CD14-positive monocyte (primary cell): Measurements from ENCODE around the gene CPSF2. TPM values are rescaled to one million over a fixed set of nuclear protein-coding genes. Genes with fewer than 3 reads are reported as not detected.
A peak's percentile ranks its signal among the peaks of the same experiment; 100 is the strongest.
"Not testable (repeated sequence)": the region's sequence is repeated elsewhere in the genome, so short reads cannot be mapped to it uniquely, and the experiment has no call there.

Experiments
- DNase-seq, 3 donors: peaks; one replicate each; pipeline ENCODE4 v3.0.0-alpha.2; 2011 to 2022
- H2AFZ ChIP-seq: 2 replicates; pipeline ENCODE4 v1.6.0; 2012; ENCODE audit warnings: mild to moderate bottlenecking, low read depth, low read length, inconsistent platforms; ENCODE audit not compliant: insufficient read depth, poor library complexity, severe bottlenecking
- H3K27ac ChIP-seq, 2 donors: 1 replicate in 1 of 2; 2 replicates in 1 of 2; pipeline ENCODE4 v1.5.1; 2012 to 2013; ENCODE audit warnings: low read length in 2 of 2, control low read depth in 1 of 2, inconsistent platforms in 1 of 2, low read depth in 1 of 2, mild to moderate bottlenecking in 1 of 2
- H3K27me3 ChIP-seq, 2 donors: one replicate each; pipeline versions ENCODE4 v1.6.0 to v1.6.1; 2011 to 2013; ENCODE audit warnings: low read length in 2 of 2; ENCODE audit not compliant: control insufficient read depth in 2 of 2, insufficient read depth in 2 of 2
- H3K36me3 ChIP-seq, 2 donors: replicated peaks in 1 of 2; 1 replicate in 1 of 2; 2 replicates in 1 of 2; pipeline versions ENCODE4 v1.5.1 to v1.6.1; 2012 to 2013; ENCODE audit warnings: low read length in 2 of 2, control low read depth in 1 of 2, inconsistent platforms in 1 of 2, mild to moderate bottlenecking in 1 of 2; ENCODE audit not compliant: insufficient read depth in 2 of 2, control insufficient read depth in 1 of 2
- H3K4me1 ChIP-seq, 2 donors: 1 replicate in 1 of 2; 2 replicates in 1 of 2; pipeline versions ENCODE4 v1.5.1 to v1.6.1; 2012 to 2013; ENCODE audit warnings: low read length in 2 of 2, control low read depth in 1 of 2, inconsistent platforms in 1 of 2, mild to moderate bottlenecking in 1 of 2, moderate library complexity in 1 of 2; ENCODE audit not compliant: insufficient read depth in 2 of 2, control insufficient read depth in 1 of 2
- H3K4me2 ChIP-seq: replicated peaks from 2 replicates; pipeline ENCODE3; 2012; ENCODE audit warnings: low read length, moderate library complexity, mild to moderate bottlenecking; ENCODE audit not compliant: poor library complexity, severe bottlenecking; ENCODE audit errors: extremely low read depth
- H3K4me3 ChIP-seq, 3 experiments: fragments of 200-600 bp in 1 of 3; sonication (generic) in 1 of 3; replicated peaks in 1 of 3; 1 replicate in 2 of 3; 2 replicates in 1 of 3; pipeline ENCODE4 v1.5.1; 2011 to 2013; ENCODE audit warnings: low read length in 3 of 3, mild to moderate bottlenecking in 3 of 3, control low read depth in 2 of 3, low read depth in 2 of 3, inconsistent platforms in 1 of 3, moderate library complexity in 1 of 3
- H3K79me2 ChIP-seq: 2 replicates; pipeline ENCODE4 v1.6.0; 2012; ENCODE audit warnings: mild to moderate bottlenecking, control low read depth, inconsistent platforms, low read length, moderate library complexity; ENCODE audit not compliant: insufficient read depth
- H3K9ac ChIP-seq: 2 replicates; pipeline ENCODE4 v1.6.0; 2017; ENCODE audit warnings: low read length, mild to moderate bottlenecking; ENCODE audit not compliant: insufficient read depth, poor library complexity, severe bottlenecking
- H3K9me3 ChIP-seq, 2 donors: replicated peaks in 1 of 2; 1 replicate in 1 of 2; 2 replicates in 1 of 2; pipeline versions ENCODE4 v1.5.1 to v1.6.1; 2012 to 2013; ENCODE audit warnings: low read length in 2 of 2, control low read depth in 1 of 2; ENCODE audit not compliant: control insufficient read depth in 1 of 2, insufficient read depth in 1 of 2
- H4K20me1 ChIP-seq: 2 replicates; pipeline ENCODE4 v1.6.0; 2012; ENCODE audit warnings: mild to moderate bottlenecking, low read length, control low read depth, moderate library complexity; ENCODE audit not compliant: insufficient read depth
- H3K27ac Mint-ChIP-seq, 7 donors: one replicate each; pipeline ENCODE4 v1.8.0; 2020; ENCODE audit warnings: mild to moderate bottlenecking in 7 of 7, mixed read lengths in 7 of 7, moderate library complexity in 6 of 7, inconsistent platforms in 2 of 7
- H3K27me3 Mint-ChIP-seq, 3 donors: one replicate each; pipeline ENCODE4 v1.8.0; 2021 to 2022; ENCODE audit warnings: low read depth in 3 of 3, mild to moderate bottlenecking in 3 of 3, mixed read lengths in 3 of 3, moderate library complexity in 3 of 3, inconsistent platforms in 1 of 3
- H3K36me3 Mint-ChIP-seq, 2 donors: one replicate each; pipeline ENCODE4 v1.8.0; 2020; ENCODE audit warnings: mixed read lengths in 2 of 2, inconsistent platforms in 1 of 2, mild to moderate bottlenecking in 1 of 2
- H3K4me1 Mint-ChIP-seq: one replicate; pipeline ENCODE4 v1.8.0; 2020; ENCODE audit warnings: mild to moderate bottlenecking, mixed read lengths
- H3K4me3 Mint-ChIP-seq, 2 donors: one replicate each; pipeline ENCODE4 v1.8.0; 2020; ENCODE audit warnings: mild to moderate bottlenecking in 2 of 2, mixed read lengths in 2 of 2, moderate library complexity in 1 of 2
- H3K9me3 Mint-ChIP-seq, 7 donors: one replicate each; pipeline ENCODE4 v1.8.0; 2020 to 2022; ENCODE audit warnings: mixed read lengths in 7 of 7, mild to moderate bottlenecking in 6 of 7, moderate library complexity in 6 of 7, inconsistent platforms in 2 of 7
- WGBS: methylation state at CpG from one replicate; pipeline ENCODE4 v1.1.5; 2013; ENCODE audit warnings: missing lambda C conversion rate; ENCODE audit not compliant: insufficient coverage; 5-methylcytosine and 5-hydroxymethylcytosine counted together
- intact Hi-C, 2 donors: fragments of 100-400 bp; cut with micrococcal nuclease; formaldehyde crosslinking; loops; one replicate each; pipeline versions ENCODE4 v1.15.0 to v1.15.1; 2023
- polyA plus RNA-seq, 3 donors: library from polyadenylated mRNA; depleted of rRNA in 1 of 3; unstranded in 2 of 3; stranded (reverse) in 1 of 3; fragments of 300-500 nt in 2 of 3; fragments of >200 nt in 1 of 3; fragmentation: Illumina TruSeq in 2 of 3; gene quantifications; 1 replicate in 2 of 3; 2 replicates in 1 of 3; pipeline ENCODE4 v1.2.3, GENCODE V29; 2012 to 2021
- TF ChIP-seq, protein P1 (sequence below): fragments of 200-600 bp; IDR thresholded peaks from one replicate; pipeline ENCODE4 v1.8.0; 2022; ENCODE audit warnings: antibody characterized with exemption, mild to moderate bottlenecking

Gene CPSF2
- polyA plus RNA-seq, 3 donors, result 8.5 to 44.9 (median 25.5) TPM

GRCh38 chr14:92185559-92185958 lies 63.8 kb downstream of the CPSF2 start:
- peak; percentile 36 to 46 (median 39) for DNase-seq
- Histone ChIP-seq H3K36me3 (no peaks in the 10 kb centered on the region), H3K4me3 (peak overlapping the region in 1 of 3 experiments; percentile 28), H3K27ac (peak overlapping the region; percentile 28 to 62), H3K9ac (peak overlapping the region; percentile 8), H3K79me2 (no peaks in the 10 kb centered on the region), H3K9me3 (peaks cover 0 to 16% of the 10 kb centered on the region in 2 donors), H2AFZ (peak overlapping the region; percentile 13), H3K27me3 (no peaks in the 10 kb centered on the region), H3K4me1 (peaks cover 7 to 13% of the 10 kb centered on the region in 2 donors), H3K4me2 (peak overlapping the region; percentile 30), H4K20me1 (no peaks in the 10 kb centered on the region)
- WGBS, result 67% methylated on average over 6 of the region's 6 CpGs
- peaks cover 0 to 5% (median 0%) of the 10 kb centered on the region in 3 donors for H3K27me3 Mint-ChIP-seq
- peaks cover 0 to 3% of the 10 kb centered on the region in 2 donors for H3K36me3 Mint-ChIP-seq
- intact Hi-C loops, result no loop called here
- H3K4me3 Mint-ChIP-seq, result peak overlapping the region; percentile 15 to 48
- peaks cover 6 to 19% (median 10%) of the 10 kb centered on the region in 7 donors for H3K9me3 Mint-ChIP-seq
- peak overlapping the region in 6 of 7 donors; percentile 51 to 92 (median 78) for H3K27ac Mint-ChIP-seq
- peaks cover 18% of the 10 kb centered on the region for H3K4me1 Mint-ChIP-seq
- TF ChIP-seq, protein P1, sequence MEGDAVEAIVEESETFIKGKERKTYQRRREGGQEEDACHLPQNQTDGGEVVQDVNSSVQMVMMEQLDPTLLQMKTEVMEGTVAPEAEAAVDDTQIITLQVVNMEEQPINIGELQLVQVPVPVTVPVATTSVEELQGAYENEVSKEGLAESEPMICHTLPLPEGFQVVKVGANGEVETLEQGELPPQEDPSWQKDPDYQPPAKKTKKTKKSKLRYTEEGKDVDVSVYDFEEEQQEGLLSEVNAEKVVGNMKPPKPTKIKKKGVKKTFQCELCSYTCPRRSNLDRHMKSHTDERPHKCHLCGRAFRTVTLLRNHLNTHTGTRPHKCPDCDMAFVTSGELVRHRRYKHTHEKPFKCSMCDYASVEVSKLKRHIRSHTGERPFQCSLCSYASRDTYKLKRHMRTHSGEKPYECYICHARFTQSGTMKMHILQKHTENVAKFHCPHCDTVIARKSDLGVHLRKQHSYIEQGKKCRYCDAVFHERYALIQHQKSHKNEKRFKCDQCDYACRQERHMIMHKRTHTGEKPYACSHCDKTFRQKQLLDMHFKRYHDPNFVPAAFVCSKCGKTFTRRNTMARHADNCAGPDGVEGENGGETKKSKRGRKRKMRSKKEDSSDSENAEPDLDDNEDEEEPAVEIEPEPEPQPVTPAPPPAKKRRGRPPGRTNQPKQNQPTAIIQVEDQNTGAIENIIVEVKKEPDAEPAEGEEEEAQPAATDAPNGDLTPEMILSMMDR, result no peak

DNA sequence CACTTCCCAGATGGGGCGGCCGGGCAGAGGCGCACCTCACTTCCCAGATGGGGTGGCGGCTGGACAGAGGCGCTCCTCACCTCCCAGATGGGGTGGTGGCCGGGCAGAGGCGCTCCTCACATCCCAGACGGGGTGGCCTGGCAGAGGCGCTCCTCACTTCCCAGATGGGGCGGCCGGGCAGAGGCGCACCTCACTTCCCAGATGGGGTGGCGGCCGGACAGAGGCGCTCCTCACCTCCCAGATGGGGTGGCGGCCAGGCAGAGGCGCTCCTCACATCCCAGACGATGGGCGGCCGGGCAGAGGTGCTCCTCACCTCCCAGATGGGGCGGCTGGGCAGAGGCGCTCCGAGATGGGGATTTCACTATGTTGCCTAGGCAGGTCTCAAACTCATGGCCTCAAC lies 65.8 kb downstream of the CPSF2 start:
- H3K79me2 ChIP-seq, intact Hi-C loops, DNase-seq, H3K9ac ChIP-seq, H3K4me3 Mint-ChIP-seq, H4K20me1 ChIP-seq, H3K4me3 ChIP-seq, H3K36me3 Mint-ChIP-seq, H3K27ac ChIP-seq, H3K4me2 ChIP-seq, H3K27me3 ChIP-seq, H3K27ac Mint-ChIP-seq, H3K27me3 Mint-ChIP-seq, H2AFZ ChIP-seq, H3K36me3 ChIP-seq: not testable (repeated sequence)
- 87% methylated on average over 20 of the region's 23 CpGs for WGBS
- Mint-ChIP-seq H3K4me1 (peaks cover 18% of the 10 kb centered on the region), H3K9me3 (peaks cover 6 to 19% (median 10%) of the 10 kb centered on the region in 7 donors)
- peaks cover 7 to 13% of the 10 kb centered on the region in 2 donors for H3K4me1 ChIP-seq
- peaks cover 0 to 16% of the 10 kb centered on the region in 2 donors for H3K9me3 ChIP-seq
